GM23338 (cell line): ENCODE data around the gene PIGS. TPM values are rescaled to one million over a fixed set of nuclear protein-coding genes. Genes with fewer than 3 reads are reported as not detected.

Experiments used
- ATAC-seq: fragments of 200-7000 bp; cut with Tn5 transposase; 3 replicates; pipeline ENCODE4 v1.9.1; 2020
- DNase-seq: peaks from one replicate; pipeline ENCODE4 v3.0.0-alpha.2; 2015; ENCODE audit warnings: low spot score
- H2AFZ ChIP-seq: fragments of 200-600 bp; sonication (generic); 2 replicates; pipeline ENCODE4 v1.8.0; 2016; ENCODE audit warnings: antibody characterized with exemption, mild to moderate bottlenecking, moderate library complexity
- H3F3A ChIP-seq: fragments of 200-600 bp; sonication (generic); replicated peaks from 2 replicates; pipeline ENCODE4 v1.8.0; 2017; ENCODE audit warnings: antibody characterized with exemption, mixed run types, low read depth
- H3K27ac ChIP-seq: fragments of 200-600 bp; sonication (generic); 2 replicates; pipeline ENCODE4 v1.6.1; 2016; ENCODE audit warnings: low read depth
- H3K27me3 ChIP-seq: fragments of 200-600 bp; sonication (generic); 2 replicates; pipeline ENCODE4 v1.8.0; 2016; ENCODE audit warnings: mild to moderate bottlenecking, mixed run types, moderate library complexity; ENCODE audit not compliant: insufficient read depth
- H3K36me3 ChIP-seq: fragments of 200-600 bp; sonication (generic); 2 replicates; pipeline ENCODE4 v1.8.0; 2016; ENCODE audit warnings: mild to moderate bottlenecking; ENCODE audit not compliant: insufficient read depth
- H3K4me1 ChIP-seq: fragments of 200-600 bp; sonication (generic); 2 replicates; pipeline ENCODE4 v1.8.0; 2016; ENCODE audit warnings: mild to moderate bottlenecking, moderate library complexity; ENCODE audit not compliant: insufficient read depth
- H3K4me2 ChIP-seq: fragments of 200-600 bp; sonication (generic); 2 replicates; pipeline ENCODE4 v1.7.1; 2017; ENCODE audit warnings: mixed run types
- H3K4me3 ChIP-seq: fragments of 200-600 bp; sonication (generic); 2 replicates; pipeline ENCODE4 v1.6.1; 2016; ENCODE audit warnings: mixed run types
- H3K79me2 ChIP-seq: fragments of 200-600 bp; sonication (generic); replicated peaks from 2 replicates; pipeline ENCODE4 v1.8.0; 2017; ENCODE audit warnings: mild to moderate bottlenecking; ENCODE audit not compliant: insufficient read depth
- H3K9me2 ChIP-seq: fragments of 200-600 bp; sonication (generic); 2 replicates; pipeline ENCODE4 v1.8.0; 2017; ENCODE audit not compliant: insufficient read depth
- H4K20me1 ChIP-seq: fragments of 200-600 bp; sonication (generic); replicated peaks from 2 replicates; pipeline ENCODE4 v1.8.0; 2017; ENCODE audit warnings: mild to moderate bottlenecking; ENCODE audit not compliant: insufficient read depth
- H3K27ac Mint-ChIP-seq: 2 replicates; pipeline ENCODE4 v1.8.0; 2020; ENCODE audit warnings: inconsistent platforms, mild to moderate bottlenecking, moderate library complexity, mixed read lengths
- H3K27me3 Mint-ChIP-seq: 3 replicates; pipeline ENCODE4 v1.8.0; 2022; ENCODE audit warnings: low read depth, mild to moderate bottlenecking, moderate library complexity, mixed read lengths, inconsistent platforms; ENCODE audit not compliant: insufficient read depth, poor library complexity
- H3K36me3 Mint-ChIP-seq: 3 replicates; pipeline ENCODE4 v1.8.0; 2021; ENCODE audit warnings: low read depth, mild to moderate bottlenecking, inconsistent platforms, moderate library complexity, mixed read lengths
- H3K4me1 Mint-ChIP-seq: 3 replicates; pipeline ENCODE4 v1.8.0; 2020; ENCODE audit warnings: mild to moderate bottlenecking, inconsistent platforms, mixed read lengths
- H3K4me3 Mint-ChIP-seq: 3 replicates; pipeline ENCODE4 v1.8.0; 2021; ENCODE audit warnings: moderate library complexity, mild to moderate bottlenecking, inconsistent platforms, mixed read lengths
- H3K9me3 Mint-ChIP-seq: 3 replicates; pipeline ENCODE4 v1.8.0; 2020; ENCODE audit warnings: moderate library complexity, mild to moderate bottlenecking, inconsistent platforms, mixed read lengths
- CREB1 ChIP-seq: fragments of 250-450 bp; sonication (Bioruptor Pico); IDR thresholded peaks from 2 replicates; pipeline ENCODE4 v1.5.0; 2020; ENCODE audit warnings: low read depth, mild to moderate bottlenecking, moderate library complexity
- EZH2 ChIP-seq: fragments of 200-600 bp; sonication (generic); IDR thresholded peaks from one replicate; pipeline ENCODE4 v1.8.0; 2017; ENCODE audit warnings: antibody characterized with exemption, mild to moderate bottlenecking, low read depth; ENCODE audit not compliant: unreplicated experiment
- NANOG ChIP-seq: IDR thresholded peaks from 2 replicates; pipeline ENCODE4 v1.6.1; 2016; ENCODE audit warnings: antibody characterized with exemption, borderline replicate concordance
- POLR2AphosphoS5 ChIP-seq: IDR thresholded peaks from 2 replicates; pipeline ENCODE4 v1.6.1; 2016; ENCODE audit warnings: antibody characterized with exemption, low read depth
- REST ChIP-seq: IDR thresholded peaks from one replicate; pipeline ENCODE4 v1.6.1; 2018; ENCODE audit warnings: antibody characterized with exemption; ENCODE audit not compliant: unreplicated experiment
- STAT1 ChIP-seq: IDR thresholded peaks from one replicate; pipeline ENCODE4 v1.6.1; 2016; ENCODE audit warnings: antibody characterized with exemption; ENCODE audit not compliant: unreplicated experiment
- ZNF114 ChIP-seq: fragments of 250-450 bp; sonication (Bioruptor Pico); IDR thresholded peaks from 2 replicates; pipeline ENCODE4 v1.5.0; 2020; ENCODE audit warnings: mild to moderate bottlenecking, moderate library complexity
- polyA plus RNA-seq: library from polyadenylated mRNA; unstranded; fragments of >200 nt; fragmentation: Nextera tagmentation; extraction: Ambion mirVana; gene quantifications from 2 replicates; pipeline ENCODE4 v1.2.1, GENCODE V29; 2016
- total RNA-seq: library from RNA; depleted of rRNA; stranded (reverse); fragments of >200 nt; shearing (Covaris generic); gene quantifications from 2 replicates; pipeline ENCODE4 v1.2.3, GENCODE V29; 2014
- TF ChIP-seq, protein P1 (sequence below): IDR thresholded peaks from 2 replicates; pipeline ENCODE4 v1.6.1; 2016; ENCODE audit warnings: antibody characterized with exemption

The PIGS gene
- total and polyA plus RNA-seq, 2 experiments from 2014 or later, result 16.4 to 53.2 TPM

GRCh38 chr17:28553000-28553505, 18.3 kb downstream of the PIGS start (continued):
- TF ChIP-seq REST (no peak), EZH2 (no peak), NANOG (no peak), ZNF114 (CRISPR knock-in tag) (no peak), STAT1 (no peak)
- TF ChIP-seq, protein P1, sequence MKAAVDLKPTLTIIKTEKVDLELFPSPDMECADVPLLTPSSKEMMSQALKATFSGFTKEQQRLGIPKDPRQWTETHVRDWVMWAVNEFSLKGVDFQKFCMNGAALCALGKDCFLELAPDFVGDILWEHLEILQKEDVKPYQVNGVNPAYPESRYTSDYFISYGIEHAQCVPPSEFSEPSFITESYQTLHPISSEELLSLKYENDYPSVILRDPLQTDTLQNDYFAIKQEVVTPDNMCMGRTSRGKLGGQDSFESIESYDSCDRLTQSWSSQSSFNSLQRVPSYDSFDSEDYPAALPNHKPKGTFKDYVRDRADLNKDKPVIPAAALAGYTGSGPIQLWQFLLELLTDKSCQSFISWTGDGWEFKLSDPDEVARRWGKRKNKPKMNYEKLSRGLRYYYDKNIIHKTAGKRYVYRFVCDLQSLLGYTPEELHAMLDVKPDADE, result no peak

DNA sequence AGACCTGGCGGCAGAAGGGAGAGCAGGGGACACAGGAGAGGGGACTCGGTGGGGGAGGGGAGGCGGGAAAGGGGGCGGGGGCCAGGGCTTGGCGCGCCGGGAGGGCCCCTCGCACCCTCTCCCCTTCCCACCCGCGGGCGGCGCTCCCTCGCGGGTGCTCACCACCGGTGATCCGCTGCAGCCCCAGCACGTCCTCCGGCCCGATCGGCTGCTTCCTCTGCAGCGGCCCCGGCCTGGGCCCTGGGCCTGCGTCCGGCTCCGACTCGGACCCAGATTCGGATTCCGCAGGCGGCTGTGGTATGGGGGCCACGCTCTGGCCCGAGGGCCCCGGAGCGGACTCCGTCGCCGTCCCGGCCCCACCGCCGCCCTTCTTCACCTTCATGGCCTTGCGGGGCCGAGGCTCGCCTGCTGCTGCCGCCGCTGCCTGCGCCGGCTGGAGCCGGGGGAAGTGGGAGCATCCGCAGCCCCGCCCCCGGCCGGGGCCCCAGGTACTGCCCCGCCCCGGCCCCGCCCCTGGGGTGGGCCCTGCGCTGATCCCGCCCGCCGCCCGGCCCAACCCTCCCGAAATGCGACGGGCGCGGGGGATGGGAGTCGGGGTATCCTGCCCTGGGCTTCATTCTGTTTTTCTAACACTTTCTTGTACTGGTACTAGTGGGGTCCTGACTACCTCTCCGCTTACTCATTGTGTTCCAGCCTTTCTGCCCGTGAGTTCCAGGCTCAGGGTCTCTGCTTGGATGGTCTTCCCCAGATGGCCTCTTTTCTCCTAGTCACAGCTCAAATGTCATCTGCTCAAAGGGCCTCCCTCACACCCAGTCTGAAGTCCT, 18.9 kb downstream of the PIGS start, which contains the start of gene UNC119:
UNC119 (minus strand) TSS at position 449 of the 824 bp plus-strand sequence; CDS start at position 382, 67 bp downstream.
- no peaks in the 10 kb centered on the region; the same call in 1 of the 2 replicates for H4K20me1 ChIP-seq
- Mint-ChIP-seq H3K9me3 (no peaks in the 10 kb centered on the region; the same call in 2 of the 3 replicates), H3K27ac (peak within 1 kb of the TSS; percentile 23; the same call in 1 of the 2 replicates), H3K27me3 (peaks cover 18% of the 10 kb centered on the region), H3K4me3 (peak within 1 kb of the TSS; percentile 91), H3K36me3 (peaks cover 26% of the 10 kb centered on the region), H3K4me1 (peaks cover 24% of the 10 kb centered on the region)
- peak within 1 kb of the TSS; percentile 92 for H3K4me3 ChIP-seq
- ATAC-seq, result peak; percentile 88
- peaks cover 8% of the 10 kb centered on the region for H3K79me2 ChIP-seq
- H3K36me3 ChIP-seq, result peaks cover 17% of the 10 kb centered on the region; the same call in 1 of the 2 replicates
- peak within 1 kb of the TSS; percentile 94 for H3K4me2 ChIP-seq
- H2AFZ ChIP-seq, result 0 out of 2 replicates have a peak within 1 kb of the TSS, but pooled peaks have one; percentile 86
- H3K27ac ChIP-seq, result no peak within 1 kb of the TSS
- TF ChIP-seq POLR2AphosphoS5 (peak; percentile 90), CREB1 (CRISPR knock-in tag) (no peak)
- no peaks in the 10 kb centered on the region for H3K27me3 ChIP-seq
- H3F3A ChIP-seq, result no peaks in the 10 kb centered on the region
- H3K9me2 ChIP-seq, result no peaks in the 10 kb centered on the region
- peak; percentile 91 for DNase-seq
- peaks cover 15% of the 10 kb centered on the region; the same call in 1 of the 2 replicates for H3K4me1 ChIP-seq
